Ammon's horn (tissue), 1 donor: ENCODE data around the gene SPATA9.
A peak's percentile ranks its signal among the peaks of the same experiment; 100 is the strongest.

Experiments used
- DNase-seq: peaks from one replicate; pipeline ENCODE4 v3.0.0-alpha.2; 2016; ENCODE audit warnings: low spot score

Gene SPATA9

GRCh38 chr5:95619514-95620029 is 63.2 kb downstream of the SPATA9 start:
- no peak for DNase-seq

- DNase-seq = peak; percentile 18
Measured at GRCh38 chr5:95619096-95619495, 63.7 kb downstream of the SPATA9 start.

- no peak for DNase-seq
Measured at GRCh38 chr5:95617057-95617456, 65.7 kb downstream of the SPATA9 start.

GRCh38 chr5:95615164-95615467 is 67.7 kb downstream of the SPATA9 start:
- DNase-seq = no peak

GRCh38 chr5:95613514-95613913 is 69.3 kb downstream of the SPATA9 start:
- DNase-seq = no peak

GRCh38 chr5:95611396-95611795 is 71.4 kb downstream of the SPATA9 start:
- DNase-seq = no peak

GRCh38 chr5:95610546-95610945 is 72.2 kb downstream of the SPATA9 start:
- no peak for DNase-seq

- DNase-seq = no peak
Measured at GRCh38 chr5:95609711-95610110, 73.1 kb downstream of the SPATA9 start.
